HTERT RPE-1 (cell line): ENCODE results near the gene TUBB3.

Source experiments
- in situ Hi-C: fragments of 300-500 bp; cut with MboI; formaldehyde crosslinking; loops from 4 replicates; pipeline ENCODE4 v1.14.3; 2020; ENCODE audit warnings: low sequenced_read_pairs

The TUBB3 gene

GRCh38 chr16:89936508-89936907, 13.4 kb downstream of the TUBB3 start:
- in situ Hi-C loops = no loop called here

- in situ Hi-C loops = no loop called here
These were observed 13.8 kb downstream of the TUBB3 start for GRCh38 chr16:89936981-89937380.

GRCh38 chr16:89938175-89938885, 15.2 kb downstream of the TUBB3 start:
- in situ Hi-C loops = no loop called here

GRCh38 chr16:89944773-89945172, 21.6 kb downstream of the TUBB3 start:
- in situ Hi-C loops = no loop called here

- in situ Hi-C loops = no loop called here
These were observed 22.5 kb downstream of the TUBB3 start for GRCh38 chr16:89945654-89946053.

GRCh38 chr16:89946515-89946914, 23.4 kb downstream of the TUBB3 start:
- in situ Hi-C loops = no loop called here

- in situ Hi-C loops = no loop called here
These were observed 26.1 kb downstream of the TUBB3 start for GRCh38 chr16:89949121-89949742.

GRCh38 chr16:89949756-89950155, 26.6 kb downstream of the TUBB3 start:
- in situ Hi-C loops = no loop called here

GRCh38 chr16:89951509-89951908, 28.4 kb downstream of the TUBB3 start:
- in situ Hi-C loops = no loop called here

- in situ Hi-C loops = no loop called here
These were observed 28.9 kb downstream of the TUBB3 start for GRCh38 chr16:89952049-89952448.

GRCh38 chr16:89952551-89952950, 29.4 kb downstream of the TUBB3 start:
- in situ Hi-C loops = no loop called here

GRCh38 chr16:89953671-89954406, 30.7 kb downstream of the TUBB3 start:
- in situ Hi-C loops = no loop called here

- in situ Hi-C loops = no loop called here
These were observed 31.3 kb downstream of the TUBB3 start for GRCh38 chr16:89954462-89954861.

- in situ Hi-C loops = no loop called here
These were observed 32.0 kb downstream of the TUBB3 start for GRCh38 chr16:89955001-89955685.

GRCh38 chr16:89956505-89957215, 33.5 kb downstream of the TUBB3 start:
- in situ Hi-C loops = no loop called here

- in situ Hi-C loops = no loop called here
These were observed 34.2 kb downstream of the TUBB3 start for GRCh38 chr16:89957216-89957785.

GRCh38 chr16:89958068-89958467, 34.9 kb downstream of the TUBB3 start:
- in situ Hi-C loops = no loop called here

- in situ Hi-C loops = no loop called here
These were observed 35.5 kb downstream of the TUBB3 start for GRCh38 chr16:89958596-89958995.

- in situ Hi-C loops = no loop called here
These were observed 37.8 kb downstream of the TUBB3 start for GRCh38 chr16:89960966-89961365.

- in situ Hi-C loops = no loop called here
These were observed 38.8 kb downstream of the TUBB3 start for GRCh38 chr16:89961920-89962319.
